Stimulated activated CD4-positive, alpha-beta T cell treated with anti-CD3 and anti-CD28 coated beads, Interleukin-15, amount 100 ng/mL, for 24 hours (primary cell): ENCODE measurements around the gene MTCH1.
"Not testable (repeated sequence)": the region's sequence is repeated elsewhere in the genome, so short reads cannot be mapped to it uniquely, and the experiment has no call there.

ENCODE experiments used
- DNase-seq: peaks from one replicate; pipeline ENCODE4 v3.0.0-alpha.2; 2020

The MTCH1 gene

GRCh38 chr6:36990401-36990800 lies 4.4 kb upstream of the MTCH1 start:
- DNase-seq = not testable (repeated sequence)

DNA sequence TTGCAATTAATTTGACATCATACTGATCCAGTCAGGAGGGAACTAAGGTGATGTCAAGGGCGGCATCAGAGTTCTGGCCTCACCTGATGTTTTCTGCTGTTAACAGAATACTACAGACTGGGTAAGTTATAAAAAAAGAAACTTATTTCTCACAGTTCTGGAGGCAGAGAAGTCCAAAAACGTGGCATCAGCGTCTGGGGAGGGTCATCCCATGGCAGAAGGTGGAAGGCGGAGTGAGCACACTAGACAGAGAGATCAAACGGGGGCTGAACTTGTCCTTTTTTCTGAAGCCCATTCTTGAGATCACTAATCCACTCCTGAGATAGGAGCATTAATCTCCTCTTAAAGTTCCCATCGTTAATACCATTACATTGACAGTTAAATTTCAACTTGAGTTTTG lies 3.3 kb upstream of the MTCH1 start:
- DNase-seq = no peak

DNA sequence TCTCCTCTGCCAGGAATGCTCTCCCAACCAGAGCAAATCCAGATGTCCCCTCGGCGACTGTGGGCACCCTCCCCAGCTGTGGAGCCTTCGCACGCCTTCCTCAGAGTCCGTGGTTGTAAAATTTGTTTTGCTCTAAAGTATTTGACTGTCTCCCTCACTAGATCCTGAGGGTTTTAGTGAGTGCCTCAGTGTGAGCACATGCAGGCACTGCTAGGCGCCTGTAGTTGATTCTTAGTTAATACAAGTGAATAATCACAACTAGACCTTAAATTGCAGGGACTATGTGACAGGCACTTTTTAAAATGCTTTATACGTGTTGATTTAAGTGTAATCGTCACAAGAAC lies 680 bp upstream of the MTCH1 start:
- no peak for DNase-seq

DNA sequence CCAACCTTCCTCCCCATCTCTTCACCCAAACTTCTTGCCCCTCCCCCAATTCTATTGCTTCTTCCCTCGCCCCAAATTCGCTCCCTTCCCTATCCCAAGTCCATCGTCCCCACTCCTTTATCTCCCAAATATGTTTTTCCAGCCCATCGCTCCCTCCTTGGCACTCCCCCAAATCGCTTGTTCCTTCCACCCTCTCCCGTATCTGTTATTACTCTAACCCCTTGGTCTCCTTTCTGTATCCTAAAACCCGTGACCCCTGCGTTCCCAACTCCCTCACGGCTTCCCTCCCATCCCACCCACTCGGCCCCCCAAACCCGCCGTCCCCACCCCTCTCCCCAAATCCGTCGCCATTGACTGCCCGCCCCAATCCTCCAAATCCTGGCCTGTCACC lies 584 bp downstream of the MTCH1 start:
- no peak for DNase-seq

- DNase-seq = peak; percentile 80
Measured at GRCh38 chr6:36984581-36985416, 1.2 kb downstream of the MTCH1 start.

DNA sequence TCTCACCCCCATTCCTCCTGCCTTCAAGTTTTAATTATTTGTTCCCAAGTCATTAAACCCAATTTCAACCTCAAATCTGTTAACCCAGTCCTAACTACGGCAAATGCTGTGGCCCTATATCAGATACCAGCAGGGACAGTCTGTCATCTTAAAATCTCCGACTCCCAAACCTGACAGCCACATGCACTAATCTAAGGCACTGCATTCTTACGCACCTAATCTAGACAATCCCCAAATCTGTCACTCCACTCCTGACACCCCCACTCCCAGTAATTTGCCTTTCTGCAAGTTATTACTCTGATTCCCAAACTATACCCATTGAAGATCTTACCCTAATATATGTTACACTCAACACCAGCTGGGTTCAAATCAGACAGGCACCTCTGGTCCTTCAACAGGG lies 2.5 kb downstream of the MTCH1 start:
- DNase-seq = no peak

DNA sequence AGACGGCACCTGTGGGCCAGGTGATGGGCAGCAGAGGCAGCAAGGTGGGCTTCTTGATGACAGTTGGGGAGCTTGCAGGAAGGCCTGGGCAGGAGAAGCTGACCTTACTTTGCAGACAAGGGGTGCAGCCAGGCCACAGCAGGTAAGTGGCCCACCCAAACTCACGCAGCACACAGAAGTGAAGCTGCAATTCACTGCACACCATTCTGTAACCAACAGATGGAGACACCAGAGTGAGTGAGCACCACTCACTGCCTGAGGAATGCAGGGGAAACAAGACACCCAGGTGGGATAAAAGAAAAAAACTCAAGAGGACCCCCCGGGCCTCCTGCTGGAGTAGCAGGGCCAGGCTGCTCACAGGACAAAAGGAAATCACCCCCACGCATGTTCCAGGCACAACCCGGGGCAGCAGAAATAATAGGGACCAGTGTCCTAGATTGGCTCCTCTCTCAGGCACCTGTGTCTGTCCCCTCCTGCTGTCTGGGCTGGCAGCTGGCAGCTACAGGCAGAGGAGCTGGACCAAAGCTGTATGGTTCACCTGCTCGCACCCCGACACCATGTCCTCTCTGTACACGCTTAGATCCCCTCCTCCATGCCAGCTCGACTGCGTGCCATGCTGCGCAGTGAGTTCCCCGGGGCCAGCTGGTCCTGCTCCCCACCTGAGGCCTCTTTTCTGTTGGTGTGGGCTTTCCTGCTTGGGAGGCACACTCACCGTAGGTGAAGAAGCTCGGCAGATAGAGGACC lies 4.9 kb downstream of the MTCH1 start:
- no peak for DNase-seq

DNA sequence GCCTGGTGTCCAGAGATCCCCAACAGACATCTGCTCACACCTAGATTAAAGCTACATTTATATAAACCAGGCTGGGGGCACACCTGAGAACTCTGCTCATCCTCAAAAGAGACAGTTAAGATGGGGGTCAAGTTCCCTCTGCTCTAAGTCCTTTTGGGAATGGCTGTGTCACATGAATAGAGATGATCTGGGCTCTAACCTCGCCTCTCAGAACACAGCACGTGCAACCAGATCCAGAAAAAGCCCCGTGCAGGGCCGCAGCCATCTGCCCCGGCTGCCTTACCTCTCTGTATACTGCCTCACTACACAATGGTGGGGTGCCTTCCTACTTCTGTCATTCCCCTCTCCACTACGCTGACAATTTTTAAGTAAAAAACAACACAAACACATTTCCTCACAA lies 5.9 kb downstream of the MTCH1 start:
- no peak for DNase-seq

- DNase-seq = no peak
Measured at GRCh38 chr6:36979347-36979742, 6.7 kb downstream of the MTCH1 start.

DNA sequence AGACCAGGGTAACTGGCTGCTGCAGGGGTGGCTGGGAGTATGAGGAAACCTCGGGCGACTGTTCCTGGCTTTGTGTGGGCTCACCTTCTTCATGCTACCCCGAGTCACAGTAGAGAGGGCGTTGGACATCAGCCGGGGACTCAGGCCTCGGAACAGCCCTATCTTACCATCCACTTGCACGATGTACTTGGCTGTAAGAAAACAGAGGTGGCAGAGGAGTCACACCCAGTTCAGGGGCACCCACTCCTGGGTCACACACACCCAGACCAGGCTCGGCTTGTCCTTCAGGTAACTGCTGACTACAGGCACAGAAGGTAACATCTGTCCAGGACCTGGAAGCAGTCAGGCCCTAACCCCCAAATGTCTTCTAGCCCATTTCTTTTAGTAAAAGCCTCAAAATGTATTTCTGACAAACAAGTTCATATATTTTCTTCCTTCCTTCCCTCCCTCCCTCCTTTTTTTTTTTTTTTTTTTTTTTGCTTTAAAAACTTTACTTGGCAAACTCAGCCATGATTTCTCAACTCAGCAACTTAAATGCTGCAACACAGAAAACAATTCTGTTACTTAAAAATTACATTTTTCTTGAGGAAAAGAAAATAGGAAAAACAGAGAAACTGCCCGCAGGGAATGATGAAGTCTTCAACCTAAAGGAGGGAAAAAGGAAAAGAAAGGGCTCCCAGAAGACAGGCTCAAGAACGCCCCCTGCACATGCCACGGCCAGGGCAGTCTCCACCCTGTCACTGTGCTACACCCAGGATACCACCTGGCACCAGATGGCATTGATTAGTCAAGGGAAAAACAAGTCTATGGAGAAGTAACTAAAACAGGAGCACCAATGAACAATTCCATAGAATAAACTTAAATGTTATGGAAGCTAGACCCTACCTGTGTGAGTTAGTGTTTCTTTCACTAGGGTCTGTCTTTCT lies 7.3 kb downstream of the MTCH1 start:
- no peak for DNase-seq

DNA sequence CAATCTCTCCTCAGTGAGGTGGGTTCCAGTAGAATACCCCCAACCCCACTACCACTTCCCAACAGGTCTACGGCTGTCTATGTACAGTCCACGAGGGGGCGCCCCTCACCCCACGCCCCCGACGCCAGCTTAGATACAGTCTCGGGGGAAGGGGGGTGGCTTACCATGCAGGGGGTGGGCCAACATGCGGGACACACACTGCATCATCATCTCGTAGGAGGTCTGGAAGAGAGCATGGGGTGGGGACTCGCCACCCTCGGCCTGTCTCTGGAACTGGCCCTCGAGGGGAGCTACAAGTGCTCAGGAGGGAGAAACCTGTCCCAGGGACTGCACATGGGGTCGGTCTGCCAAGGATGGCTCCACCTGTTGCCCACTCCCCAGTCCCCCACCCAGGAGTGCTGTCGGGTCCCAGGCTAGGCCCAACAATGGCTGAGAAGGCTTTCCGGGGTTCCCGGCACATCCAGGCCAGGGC lies 8.5 kb downstream of the MTCH1 start:
- no peak for DNase-seq

DNA sequence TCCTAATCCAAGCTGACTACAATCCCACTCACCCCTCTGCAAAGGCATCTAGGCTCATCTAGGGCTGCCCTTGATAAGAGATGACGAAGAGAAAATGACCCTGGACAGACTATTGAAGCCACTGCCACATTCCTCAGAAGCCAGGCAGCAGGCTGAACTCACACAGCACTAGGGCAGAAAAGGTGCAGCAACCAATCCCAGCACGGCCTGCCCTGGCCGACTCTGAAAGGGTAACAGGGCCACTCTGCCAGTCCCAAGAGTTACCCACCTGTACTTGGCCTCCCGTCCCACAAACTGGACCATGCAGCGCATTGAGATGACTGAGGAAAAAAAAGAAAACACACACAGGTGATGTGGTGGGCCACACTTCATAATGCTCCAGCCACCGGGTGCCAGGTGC lies 9.1 kb downstream of the MTCH1 start:
- no peak for DNase-seq

DNA sequence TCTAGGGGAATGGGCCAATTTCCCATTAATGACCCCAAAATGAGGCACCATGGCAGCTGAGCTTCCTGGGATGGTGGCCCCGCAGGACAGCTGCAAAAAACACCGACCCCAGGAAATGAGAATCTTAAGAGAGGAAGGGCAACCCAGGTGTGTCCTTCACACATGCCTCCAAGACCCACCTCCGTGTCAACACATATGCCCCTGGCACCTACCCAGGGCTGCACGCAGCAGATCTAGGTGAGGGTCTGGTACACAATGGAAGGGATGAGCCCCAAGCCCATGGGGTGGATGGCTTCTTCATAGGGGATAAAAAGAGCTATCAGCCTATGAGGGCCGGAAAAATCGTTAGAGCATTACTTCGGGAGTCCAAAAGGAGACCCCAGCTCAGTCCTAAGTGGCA lies 9.5 kb downstream of the MTCH1 start:
- DNase-seq = no peak

DNA sequence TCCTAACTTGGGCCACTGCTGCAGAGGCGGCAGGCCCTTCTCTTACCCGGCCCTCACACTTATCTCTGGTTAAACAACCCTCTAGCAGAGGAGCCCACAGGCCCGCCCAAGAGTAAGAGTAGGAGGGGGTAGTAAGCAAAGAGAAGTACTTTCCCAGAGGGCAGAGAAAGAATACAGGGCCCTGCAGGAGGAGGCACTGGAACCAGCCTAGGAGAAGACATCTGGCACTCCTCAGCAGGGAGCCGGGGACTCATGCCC lies 10.1 kb downstream of the MTCH1 start:
- DNase-seq = no peak

GRCh38 chr6:36975231-36976006 lies 10.6 kb downstream of the MTCH1 start:
- no peak for DNase-seq

GRCh38 chr6:36973647-36974046 lies 12.3 kb downstream of the MTCH1 start:
- DNase-seq = no peak

DNA sequence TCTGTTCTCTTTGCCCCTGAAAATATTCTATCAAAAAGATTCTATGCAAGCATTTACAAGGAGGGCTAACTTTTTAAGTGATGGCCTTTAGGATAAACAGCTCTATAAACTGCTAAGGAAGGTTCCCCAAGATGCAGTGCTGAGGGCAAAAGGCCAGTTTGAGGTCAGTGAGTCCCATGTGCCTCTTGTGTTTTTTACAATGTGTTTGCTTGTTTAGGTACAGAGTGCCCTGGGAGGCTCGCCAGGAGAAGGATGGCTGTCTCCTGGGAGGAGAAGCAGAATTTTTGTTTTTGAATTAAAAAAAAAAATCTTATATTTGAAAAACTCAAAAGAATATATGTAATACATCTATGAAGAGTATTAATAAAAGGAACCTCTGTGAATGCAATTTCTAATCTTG lies 12.8 kb downstream of the MTCH1 start:
- DNase-seq = no peak

DNA sequence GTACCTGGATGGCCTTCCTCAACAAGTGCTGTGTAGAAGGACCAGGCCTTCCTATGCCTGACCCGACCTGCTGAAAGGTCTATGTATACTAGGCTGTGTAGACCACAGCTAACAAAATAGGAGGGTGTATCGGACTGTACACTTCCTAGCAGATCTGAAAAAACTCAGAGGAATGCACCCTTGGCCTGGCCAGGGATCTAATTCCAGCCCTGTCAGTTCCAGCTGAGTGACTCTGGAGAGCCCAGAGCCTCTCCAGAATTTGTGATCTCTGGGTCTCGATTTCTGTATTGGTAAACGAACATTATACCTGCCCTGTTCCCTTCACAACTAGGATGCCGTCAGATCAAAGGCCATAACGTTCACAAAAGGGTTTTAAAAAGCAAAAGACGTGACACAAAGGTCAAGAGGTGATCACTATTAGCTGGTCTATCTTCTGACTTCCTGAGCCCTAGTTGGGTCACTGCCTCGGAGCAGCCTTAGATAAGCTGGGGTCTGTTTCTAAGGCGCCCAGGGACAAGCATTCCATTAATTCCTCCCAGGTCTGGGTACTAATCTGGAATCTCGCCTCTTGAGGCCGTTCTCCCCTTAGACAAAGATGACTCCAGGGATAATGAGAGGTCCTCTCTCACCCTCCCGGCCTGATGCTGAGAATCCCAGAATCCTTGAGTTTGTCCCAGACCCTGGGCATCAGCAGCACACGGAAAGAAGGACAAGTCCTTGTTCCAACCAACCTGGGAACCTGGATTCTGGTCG lies 13.9 kb downstream of the MTCH1 start:
- DNase-seq = no peak

DNA sequence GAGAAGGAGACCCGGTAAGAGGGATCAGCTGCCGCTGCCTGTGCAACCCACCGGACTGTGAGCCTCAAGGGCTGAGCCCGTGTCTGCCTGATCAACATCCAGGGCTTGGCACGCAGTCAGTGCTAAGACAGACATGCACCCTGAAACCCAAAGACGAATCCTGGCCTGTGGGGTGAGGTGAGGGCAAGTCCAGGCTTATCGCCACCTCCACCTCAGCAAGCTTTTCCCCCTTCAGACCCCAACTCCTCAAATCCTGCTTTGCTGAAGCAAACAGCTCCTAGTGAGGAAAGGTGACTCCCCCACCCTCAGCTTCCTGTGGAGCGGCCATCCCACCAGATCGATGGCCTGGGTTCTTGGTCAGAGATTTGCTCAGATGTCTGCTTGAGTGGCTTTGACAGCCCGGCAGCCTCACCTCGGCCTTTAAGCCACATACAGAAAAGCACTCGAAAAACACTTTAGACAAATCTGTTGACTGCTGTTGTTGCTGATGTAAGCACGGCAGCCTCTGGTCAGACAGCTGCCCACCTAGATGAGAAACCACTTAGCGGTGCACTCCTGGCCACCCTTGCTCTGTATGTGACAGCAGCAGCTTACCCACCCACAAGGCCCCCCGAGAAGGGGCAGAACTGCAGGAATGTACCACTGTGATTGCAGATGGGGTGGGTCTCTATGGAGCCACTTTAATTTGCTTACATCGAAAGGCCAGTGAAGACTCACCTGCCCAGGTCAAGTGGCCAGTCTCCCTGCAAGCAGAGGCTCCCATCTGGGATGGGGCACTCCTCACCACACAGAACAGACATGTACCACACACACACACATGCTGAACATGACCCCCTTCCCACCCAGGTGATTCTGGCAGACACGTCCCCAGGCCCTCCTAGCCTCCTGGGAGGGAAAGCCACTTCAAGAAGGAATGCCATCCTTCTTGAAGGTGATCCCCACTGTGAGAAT lies 14.8 kb downstream of the MTCH1 start:
- DNase-seq = no peak

GRCh38 chr6:36969988-36970891 lies 15.8 kb downstream of the MTCH1 start:
- no peak for DNase-seq
